ENCODE measurements around the gene TMEM204. TPM values are rescaled to one million over a fixed set of nuclear protein-coding genes. Genes with fewer than 3 reads are reported as not detected.

TMEM204 gene
- total and polyA plus RNA-seq, 10 of the 15 experiments (the other 5 are each of a cell fraction or from before 2014, with no cell fraction given) = 0.05 to 0.30 (median 0.18) TPM; not detected in 7

GRCh38 chr16:1492923-1493745 lies 40.3 kb upstream of the TMEM204 start, which contains the start of gene TELO2 (continued):
- TF ChIP-seq ATF2 (IDR thresholded peaks at IDR 0.05; ENCODE audit: low read length) = no peak
- TF ChIP-seq ZBTB40 (IDR thresholded peaks at IDR 0.05; ENCODE audit: borderline replicate concordance) = no peak
- TF ChIP-seq LARP7 (IDR thresholded peaks at IDR 0.05) = peak; percentile 95
- TF ChIP-seq NKRF (conservative IDR thresholded peaks at IDR 0.05) = peak; percentile 79
- TF ChIP-seq ZNF687 (IDR thresholded peaks at IDR 0.05) = peak; percentile 86
- TF ChIP-seq NR2C2 (IDR thresholded peaks at IDR 0.05; ENCODE audit: borderline replicate concordance, control insufficient read depth, insufficient read length, low read depth) = no peak
- no peak for TF ChIP-seq SREBF1 (IDR thresholded peaks at IDR 0.05; ENCODE audit: low read length)
- peak; percentile 35 for TF ChIP-seq HDAC6 (IDR thresholded peaks at IDR 0.05; ENCODE audit: unreplicated experiment)
- TF ChIP-seq JUNB (IDR thresholded peaks at IDR 0.05) = no peak
- 0 out of 2 replicates have a peak, but pooled peaks have one; percentile 51 for TF ChIP-seq FOXK2 (IDR thresholded peaks at IDR 0.05)
- no peak; the same call in 1 of the 2 replicates for TF ChIP-seq ATF7 (IDR thresholded peaks at IDR 0.05; ENCODE audit: low read depth)
- TF ChIP-seq MYB (IDR thresholded peaks at IDR 0.05; ENCODE audit: borderline replicate concordance, low read depth, low read length) = no peak
- 0 out of 2 replicates have a peak, but pooled peaks have one; percentile 50 for TF ChIP-seq NBN (IDR thresholded peaks at IDR 0.05)
- TF ChIP-seq HSF1 (IDR thresholded peaks at IDR 0.05; ENCODE audit: low read depth, low read length) = no peak
- no peak for TF ChIP-seq EED (IDR thresholded peaks at IDR 0.05; ENCODE audit: low read depth)
- TF ChIP-seq IRF4 (IDR thresholded peaks at IDR 0.05; ENCODE audit: low read depth, low read length) = 0 out of 2 replicates have a peak, but pooled peaks have one; percentile 9
